Measurements from ENCODE around the gene PQBP1. TPM values are rescaled to one million over a fixed set of nuclear protein-coding genes. Genes with fewer than 3 reads are reported as not detected.

PQBP1 gene
- total and polyA plus RNA-seq, 2 donors (not counting 1 experiment from before 2014, with no cell fraction given): 41.1 to 57.0 TPM

DNA sequence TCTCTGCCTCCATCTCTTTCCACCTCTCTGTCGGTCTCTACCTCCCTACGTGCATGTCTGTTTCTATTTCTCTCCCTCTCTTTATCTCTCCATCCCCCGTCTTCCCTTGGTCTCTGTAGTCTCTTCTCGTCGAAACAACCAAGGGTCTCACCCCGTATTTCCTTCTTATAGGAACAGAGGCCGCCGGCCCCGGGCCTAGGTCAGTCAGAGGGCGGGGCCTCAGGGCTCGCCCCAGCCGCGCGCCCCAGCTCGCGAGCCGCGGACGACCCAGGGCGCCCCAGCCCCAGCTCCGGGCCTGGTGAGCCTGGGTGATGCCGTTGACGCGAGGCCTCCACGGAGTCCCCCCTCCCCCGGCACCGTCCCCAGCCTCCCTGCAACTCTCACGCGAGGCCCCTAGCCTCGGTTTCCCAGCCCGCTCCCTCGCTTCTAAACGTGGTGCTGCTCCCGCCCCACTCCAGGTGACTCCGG lies 6.8 kb upstream of the PQBP1 start:
- Histone ChIP-seq H4K20me1 (ENCODE audit: control insufficient read depth, extremely low read depth, insufficient read depth, low read length) (no peaks in the 10 kb centered on the region), H3K9me3 (ENCODE audit: control insufficient read depth, insufficient read depth, low read depth, low read length) (no peaks in the 10 kb centered on the region), H3K79me2 (ENCODE audit: control insufficient read depth, insufficient read depth, low read length) (no peaks in the 10 kb centered on the region), H3K4me3 (replicated peaks in 1 of 4; ENCODE audit: control extremely low read depth in 1 of 4, insufficient read depth in 1 of 4, low read depth in 3 of 4, low read length in 4 of 4) (peak overlapping the region; percentile 26 to 56 (median 40)), H3K27ac (ENCODE audit: insufficient read depth, low read length) (no peak overlapping the region), H3K4me1 (ENCODE audit: control insufficient read depth, extremely low read depth, insufficient read depth, low read length) (no peaks in the 10 kb centered on the region), H3K27me3 (ENCODE audit: control insufficient read depth, insufficient read depth, low read length) (no peaks in the 10 kb centered on the region), H2AFZ (ENCODE audit: low read length) (no peak overlapping the region), H3K4me2 (ENCODE audit: extremely low read depth, insufficient read depth, low read length) (peak overlapping the region; percentile 35), H3K36me3 (ENCODE audit: control insufficient read depth, insufficient read depth, low read length) (no peaks in the 10 kb centered on the region), H3K9ac (ENCODE audit: insufficient read depth, low read length) (peak overlapping the region; percentile 7)
- no peak for DNase-seq (ENCODE audit: low read depth in 2 of 2)
- TF ChIP-seq, protein P1, sequence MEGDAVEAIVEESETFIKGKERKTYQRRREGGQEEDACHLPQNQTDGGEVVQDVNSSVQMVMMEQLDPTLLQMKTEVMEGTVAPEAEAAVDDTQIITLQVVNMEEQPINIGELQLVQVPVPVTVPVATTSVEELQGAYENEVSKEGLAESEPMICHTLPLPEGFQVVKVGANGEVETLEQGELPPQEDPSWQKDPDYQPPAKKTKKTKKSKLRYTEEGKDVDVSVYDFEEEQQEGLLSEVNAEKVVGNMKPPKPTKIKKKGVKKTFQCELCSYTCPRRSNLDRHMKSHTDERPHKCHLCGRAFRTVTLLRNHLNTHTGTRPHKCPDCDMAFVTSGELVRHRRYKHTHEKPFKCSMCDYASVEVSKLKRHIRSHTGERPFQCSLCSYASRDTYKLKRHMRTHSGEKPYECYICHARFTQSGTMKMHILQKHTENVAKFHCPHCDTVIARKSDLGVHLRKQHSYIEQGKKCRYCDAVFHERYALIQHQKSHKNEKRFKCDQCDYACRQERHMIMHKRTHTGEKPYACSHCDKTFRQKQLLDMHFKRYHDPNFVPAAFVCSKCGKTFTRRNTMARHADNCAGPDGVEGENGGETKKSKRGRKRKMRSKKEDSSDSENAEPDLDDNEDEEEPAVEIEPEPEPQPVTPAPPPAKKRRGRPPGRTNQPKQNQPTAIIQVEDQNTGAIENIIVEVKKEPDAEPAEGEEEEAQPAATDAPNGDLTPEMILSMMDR (conservative IDR thresholded peaks at IDR 0.05 in 1 of 2, IDR thresholded peaks at IDR 0.05 in 1 of 2; ENCODE audit: low read depth in 1 of 2, low read length in 2 of 2): no peak
- no peak for TF ChIP-seq EZH2 (IDR thresholded peaks at IDR 0.05; ENCODE audit: low read length, missing control alignments)

DNA sequence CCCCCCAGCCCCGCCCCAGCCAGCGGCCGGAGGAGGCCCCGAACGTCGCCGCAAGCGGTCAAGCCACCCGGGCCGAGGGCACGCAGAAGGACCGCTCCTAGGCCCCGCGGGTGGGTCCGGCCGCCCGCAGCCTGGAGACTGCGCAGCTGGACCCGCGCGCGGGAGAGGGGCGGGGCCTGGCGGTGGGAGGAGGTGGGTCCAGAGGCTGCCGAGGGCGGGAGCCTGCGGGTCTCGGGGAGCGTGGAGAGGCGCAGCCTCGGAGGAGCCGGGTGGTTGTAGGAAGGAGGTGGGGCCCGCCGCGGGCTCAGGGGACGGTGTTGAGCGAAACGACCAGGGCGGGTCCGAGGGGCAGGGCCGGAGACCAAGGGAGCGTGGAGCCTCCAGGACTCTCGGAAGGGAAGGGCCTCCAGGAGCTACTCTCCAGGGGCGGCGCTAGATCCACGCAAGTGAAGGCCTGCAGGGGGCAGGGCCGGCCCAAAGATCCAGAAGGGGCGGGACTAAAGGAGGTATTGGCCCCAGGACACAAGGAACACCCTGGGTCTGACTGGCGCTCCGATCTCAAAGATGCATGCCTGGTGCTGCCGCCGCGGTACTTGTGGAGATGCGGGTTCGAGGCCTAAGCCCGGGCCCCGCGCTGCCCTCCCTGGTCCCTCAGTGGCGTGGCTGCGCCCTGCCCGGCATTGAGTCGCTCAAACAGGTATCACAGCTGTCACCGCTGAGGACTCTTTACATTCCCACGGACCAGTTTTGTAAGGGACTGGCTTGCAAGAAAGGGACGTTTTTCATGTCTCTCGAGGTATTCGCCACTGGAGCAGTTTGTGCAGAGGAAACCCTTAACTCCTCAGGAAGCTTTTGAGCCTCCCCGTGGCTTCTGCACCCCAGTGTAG lies 6.1 kb upstream of the PQBP1 start:
- H3K9ac ChIP-seq (ENCODE audit: insufficient read depth, low read length): peak overlapping the region; percentile 30
- peak; percentile 78 to 84 for DNase-seq (ENCODE audit: low read depth in 2 of 2)
- H3K79me2 ChIP-seq (ENCODE audit: control insufficient read depth, insufficient read depth, low read length): peaks cover 4% of the 10 kb centered on the region
- peaks cover 3% of the 10 kb centered on the region for H3K4me1 ChIP-seq (ENCODE audit: control insufficient read depth, extremely low read depth, insufficient read depth, low read length)
- H3K4me3 ChIP-seq (replicated peaks in 1 of 4; ENCODE audit: control extremely low read depth in 1 of 4, insufficient read depth in 1 of 4, low read depth in 3 of 4, low read length in 4 of 4): peak overlapping the region; percentile 26 to 56 (median 44)
- H3K9me3 ChIP-seq (ENCODE audit: control insufficient read depth, insufficient read depth, low read depth, low read length): no peaks in the 10 kb centered on the region
- TF ChIP-seq, protein P1 (conservative IDR thresholded peaks at IDR 0.05 in 1 of 2, IDR thresholded peaks at IDR 0.05 in 1 of 2; ENCODE audit: low read depth in 1 of 2, low read length in 2 of 2): peak; percentile 32 to 49
- TF ChIP-seq EZH2 (IDR thresholded peaks at IDR 0.05; ENCODE audit: low read length, missing control alignments): no peak
- H2AFZ ChIP-seq (ENCODE audit: low read length): no peak overlapping the region
- H4K20me1 ChIP-seq (ENCODE audit: control insufficient read depth, extremely low read depth, insufficient read depth, low read length): no peaks in the 10 kb centered on the region
- H3K27me3 ChIP-seq (ENCODE audit: control insufficient read depth, insufficient read depth, low read length): no peaks in the 10 kb centered on the region
- no peaks in the 10 kb centered on the region for H3K36me3 ChIP-seq (ENCODE audit: control insufficient read depth, insufficient read depth, low read length)
- H3K4me2 ChIP-seq (ENCODE audit: extremely low read depth, insufficient read depth, low read length): peak overlapping the region; percentile 77
- H3K27ac ChIP-seq (ENCODE audit: insufficient read depth, low read length): no peak overlapping the region

DNA sequence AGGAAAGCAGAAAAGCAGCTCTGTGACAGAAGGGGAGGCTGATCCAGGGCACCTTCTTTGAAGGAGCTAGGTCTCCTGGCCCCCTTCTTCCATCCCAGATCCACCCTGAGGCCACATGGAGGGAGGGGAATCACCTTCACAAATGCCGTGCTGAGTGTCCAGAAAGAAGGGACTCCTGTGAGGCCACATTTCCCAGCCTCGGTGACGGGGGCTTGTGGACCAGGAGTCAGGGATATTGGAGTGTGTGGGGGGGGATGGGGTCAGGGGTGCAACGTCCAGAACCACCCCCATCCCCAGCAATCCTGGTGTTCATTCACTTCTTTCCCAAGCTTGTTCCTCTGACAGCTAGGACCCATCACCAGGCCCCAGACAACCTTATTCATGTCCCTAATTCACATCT lies 4.8 kb upstream of the PQBP1 start:
- TF ChIP-seq, protein P1 (conservative IDR thresholded peaks at IDR 0.05 in 1 of 2, IDR thresholded peaks at IDR 0.05 in 1 of 2; ENCODE audit: low read depth in 1 of 2, low read length in 2 of 2): no peak
- no peak for TF ChIP-seq EZH2 (IDR thresholded peaks at IDR 0.05; ENCODE audit: low read length, missing control alignments)
- Histone ChIP-seq H3K27ac (ENCODE audit: insufficient read depth, low read length) (no peak overlapping the region), H2AFZ (ENCODE audit: low read length) (no peak overlapping the region), H3K4me2 (ENCODE audit: extremely low read depth, insufficient read depth, low read length) (no peak overlapping the region), H3K4me1 (ENCODE audit: control insufficient read depth, extremely low read depth, insufficient read depth, low read length) (peaks cover 3% of the 10 kb centered on the region), H3K79me2 (ENCODE audit: control insufficient read depth, insufficient read depth, low read length) (peaks cover 4% of the 10 kb centered on the region), H3K9ac (ENCODE audit: insufficient read depth, low read length) (no peak overlapping the region), H3K27me3 (ENCODE audit: control insufficient read depth, insufficient read depth, low read length) (no peaks in the 10 kb centered on the region), H3K9me3 (ENCODE audit: control insufficient read depth, insufficient read depth, low read depth, low read length) (no peaks in the 10 kb centered on the region), H3K36me3 (ENCODE audit: control insufficient read depth, insufficient read depth, low read length) (no peaks in the 10 kb centered on the region), H4K20me1 (ENCODE audit: control insufficient read depth, extremely low read depth, insufficient read depth, low read length) (no peaks in the 10 kb centered on the region), H3K4me3 (replicated peaks in 1 of 4; ENCODE audit: control extremely low read depth in 1 of 4, insufficient read depth in 1 of 4, low read depth in 3 of 4, low read length in 4 of 4) (no peak overlapping the region)
- DNase-seq (ENCODE audit: low read depth in 2 of 2): no peak
